HTERT RPE-1 (cell line): ENCODE results near the gene ZC3H13.

Source experiments
- in situ Hi-C: fragments of 300-500 bp; cut with MboI; formaldehyde crosslinking; loops from 4 replicates; pipeline ENCODE4 v1.14.3; 2020; ENCODE audit warnings: low sequenced_read_pairs

ZC3H13 gene

GRCh38 chr13:45949161-45949560 is 103.4 kb downstream of the ZC3H13 start:
- in situ Hi-C loops, result no loop called here

- in situ Hi-C loops, result no loop called here
These were observed 108.6 kb downstream of the ZC3H13 start for GRCh38 chr13:45943965-45944364.

DNA sequence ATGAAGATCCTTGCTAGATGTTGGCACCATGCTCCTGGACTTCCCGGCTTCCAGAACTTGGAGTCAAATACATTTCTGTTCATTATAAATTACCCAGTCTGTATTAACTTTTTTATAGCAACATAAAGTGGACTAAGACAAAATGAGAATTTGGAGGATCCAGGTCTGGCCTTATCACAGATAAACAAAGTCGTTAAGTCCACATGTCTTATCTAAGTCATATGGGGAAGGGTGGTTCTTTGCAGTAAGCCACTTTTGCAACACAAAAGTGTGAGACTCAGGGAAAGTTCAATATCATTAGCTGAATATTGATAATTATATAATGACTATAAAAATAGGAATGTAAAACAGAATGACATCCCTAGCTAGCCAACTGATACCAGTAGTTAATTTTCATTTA is 109.4 kb downstream of the ZC3H13 start:
- in situ Hi-C loops, result no loop called here

DNA sequence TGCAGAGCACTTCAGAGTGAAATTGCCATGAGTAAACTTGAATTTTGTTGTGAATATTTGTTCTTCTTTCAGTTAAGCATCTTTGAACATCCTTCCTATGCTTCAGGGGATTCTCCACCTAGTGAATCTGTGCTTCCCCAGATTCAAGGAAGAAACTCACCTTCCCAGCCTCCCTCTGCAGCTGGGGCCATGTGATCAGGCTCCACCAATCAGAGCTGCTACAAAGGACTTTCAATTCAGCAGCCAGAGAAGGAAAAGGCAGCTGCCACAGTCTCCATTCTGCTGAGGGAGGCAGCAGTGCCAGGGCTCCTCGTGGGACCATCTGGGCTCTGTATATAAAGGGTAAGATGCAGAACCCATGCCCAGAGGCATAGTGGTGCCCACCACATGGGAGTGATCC is 111.3 kb downstream of the ZC3H13 start:
- in situ Hi-C loops, result no loop called here

GRCh38 chr13:45940061-45940460 is 112.5 kb downstream of the ZC3H13 start:
- in situ Hi-C loops, result no loop called here

DNA sequence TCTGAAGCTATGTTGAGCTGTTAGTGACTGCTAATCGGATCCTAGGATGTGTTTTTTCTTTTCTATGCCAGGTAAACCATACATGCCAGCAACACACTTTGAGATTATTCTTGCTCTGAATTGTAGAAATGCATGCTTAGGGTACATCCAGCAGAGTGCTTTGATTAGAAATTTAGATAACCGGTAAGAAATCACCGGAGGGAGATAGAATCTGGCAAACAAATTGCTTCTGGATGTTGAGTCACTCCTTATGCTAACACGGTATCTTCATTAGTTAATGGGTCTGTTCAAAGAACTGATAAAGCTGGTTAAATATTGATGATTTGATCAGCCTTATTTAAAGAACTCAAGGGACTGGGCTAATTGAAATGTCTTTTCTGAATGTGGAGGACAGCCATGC is 115.9 kb downstream of the ZC3H13 start:
- in situ Hi-C loops, result no loop called here

DNA sequence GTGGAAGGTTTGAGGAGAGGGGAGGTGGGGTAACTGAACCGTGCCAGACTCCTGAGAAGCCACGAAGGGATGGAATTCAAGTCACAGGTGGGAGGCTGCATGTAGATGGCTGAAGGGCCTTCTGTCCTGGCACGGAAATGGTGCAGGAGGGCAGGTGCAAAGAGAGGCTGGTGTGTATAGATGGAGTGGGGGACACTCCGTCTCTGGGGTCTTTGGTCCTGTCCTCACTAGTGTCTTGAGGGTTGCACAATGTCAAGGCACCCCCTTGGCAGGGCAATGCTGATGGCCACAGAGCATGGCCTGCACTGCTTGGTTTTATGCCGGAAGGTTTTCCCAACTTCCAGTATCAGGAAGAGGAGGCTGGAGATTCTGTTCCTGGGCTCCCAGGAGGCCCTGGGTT is 118.3 kb downstream of the ZC3H13 start:
- in situ Hi-C loops, result no loop called here

DNA sequence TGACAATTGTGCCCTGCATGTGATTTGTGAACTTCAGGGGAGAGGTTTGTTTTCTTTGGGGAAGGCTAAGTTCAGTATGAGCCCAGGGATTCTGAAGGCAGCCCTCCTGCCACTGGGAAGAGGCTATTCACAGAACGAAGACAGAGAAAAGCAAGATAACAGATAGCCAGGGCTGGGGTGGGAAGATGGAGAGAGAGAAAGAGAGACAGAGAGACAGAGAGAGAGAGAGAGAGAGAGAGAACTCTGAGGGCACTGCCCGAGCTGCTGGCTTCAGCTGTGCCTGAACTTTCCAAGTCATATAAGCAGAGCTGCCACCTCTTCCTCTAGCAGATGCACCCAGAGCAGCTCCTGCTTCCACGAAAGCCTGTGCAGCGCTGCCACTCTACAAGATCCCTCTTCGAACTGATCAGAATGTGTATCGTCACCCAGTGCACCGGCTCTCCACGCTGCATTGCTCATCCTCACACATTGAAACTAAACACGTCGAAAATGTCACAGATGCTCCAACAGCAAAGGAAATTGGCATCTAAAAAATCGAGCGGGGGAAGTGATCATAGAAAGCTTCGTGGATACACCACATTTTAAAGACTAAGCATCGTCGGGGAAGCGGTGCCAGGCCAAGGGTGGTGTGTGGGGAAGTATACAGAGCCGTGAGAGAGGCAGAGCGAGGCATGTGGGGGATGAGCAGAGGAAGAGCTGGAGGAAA is 119.2 kb downstream of the ZC3H13 start:
- in situ Hi-C loops, result no loop called here

- in situ Hi-C loops, result no loop called here
These were observed 119.9 kb downstream of the ZC3H13 start for GRCh38 chr13:45932676-45933075.

DNA sequence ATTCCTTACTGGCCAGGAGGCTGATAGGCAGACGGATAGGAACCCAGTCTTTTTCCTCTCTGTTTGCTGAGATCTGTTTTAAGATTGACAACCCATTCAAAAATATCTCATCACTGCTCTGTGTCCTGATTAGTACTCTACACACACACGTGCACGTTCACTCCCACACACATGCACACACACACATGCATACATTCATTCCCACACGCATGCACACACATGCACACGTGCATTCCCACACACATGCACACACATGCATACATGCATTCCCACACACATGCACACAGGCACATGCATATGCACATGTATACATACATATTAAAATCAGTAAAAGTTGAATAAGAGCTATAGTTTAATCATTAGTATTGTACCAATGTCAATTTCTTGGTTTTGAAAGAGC is 120.4 kb downstream of the ZC3H13 start:
- in situ Hi-C loops, result no loop called here

DNA sequence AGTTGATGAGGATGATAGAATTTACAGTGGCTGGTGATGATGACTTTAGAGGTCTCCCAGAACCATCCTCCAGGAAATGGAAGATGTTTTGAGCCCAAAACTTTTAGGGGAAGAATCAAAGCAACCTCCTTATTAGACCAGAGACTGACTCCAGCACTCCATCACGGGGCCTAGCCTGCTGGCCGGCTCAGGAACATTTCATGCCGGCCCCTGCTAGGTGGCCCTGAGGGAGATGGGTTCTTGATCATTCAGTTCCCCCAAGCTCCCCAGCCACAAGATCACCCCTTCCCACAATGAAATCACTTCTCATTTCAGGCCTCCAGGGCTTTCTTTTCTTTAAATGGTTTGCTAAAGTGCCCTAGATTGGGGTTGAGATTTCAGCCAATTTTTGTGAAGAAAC is 121.3 kb downstream of the ZC3H13 start:
- in situ Hi-C loops, result no loop called here

DNA sequence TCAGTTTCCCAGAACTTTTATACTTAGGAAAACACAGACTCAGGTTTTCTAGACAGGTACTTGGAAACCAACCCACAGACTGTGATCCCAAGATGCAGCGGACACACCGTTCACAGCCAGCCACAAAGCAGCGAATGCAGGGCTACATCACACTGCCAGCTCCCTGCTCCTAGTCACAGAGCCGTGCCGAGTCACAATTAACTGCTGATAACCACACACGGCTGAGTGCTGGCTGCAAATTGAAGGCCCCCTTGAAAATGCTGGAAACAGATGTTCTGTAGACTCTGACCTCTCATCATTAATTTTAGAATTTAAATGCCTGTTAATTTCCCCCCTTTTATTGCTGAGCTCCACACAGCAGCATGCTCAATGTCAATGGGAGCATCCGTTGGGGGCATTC is 122.4 kb downstream of the ZC3H13 start:
- in situ Hi-C loops, result no loop called here

GRCh38 chr13:45928843-45929242 is 123.7 kb downstream of the ZC3H13 start:
- in situ Hi-C loops, result no loop called here

GRCh38 chr13:45928176-45928575 is 124.4 kb downstream of the ZC3H13 start:
- in situ Hi-C loops, result no loop called here

GRCh38 chr13:45926741-45927140 is 125.8 kb downstream of the ZC3H13 start:
- in situ Hi-C loops, result no loop called here

DNA sequence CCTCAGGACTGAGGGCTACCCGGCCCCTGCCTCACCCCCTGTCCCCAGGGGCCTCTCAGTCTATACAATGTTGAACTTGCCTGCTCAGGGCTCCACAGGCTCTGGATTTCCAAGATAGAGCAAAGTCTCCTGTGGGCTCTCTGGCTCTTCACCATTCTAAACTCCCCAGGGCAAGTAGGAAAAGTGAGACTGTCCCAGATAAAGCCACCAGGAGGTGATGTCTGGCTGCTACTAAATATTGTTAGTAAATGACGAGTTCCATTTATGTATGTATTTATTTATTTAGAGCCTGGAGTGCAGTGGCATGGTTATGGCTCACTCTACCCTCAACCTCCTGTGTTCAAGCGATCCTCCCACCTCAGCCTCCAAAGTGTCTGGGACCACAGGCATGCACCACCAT is 127.4 kb downstream of the ZC3H13 start:
- in situ Hi-C loops, result no loop called here

GRCh38 chr13:45921162-45921736 is 131.3 kb downstream of the ZC3H13 start:
- in situ Hi-C loops, result no loop called here

- in situ Hi-C loops, result no loop called here
These were observed 133.9 kb downstream of the ZC3H13 start for GRCh38 chr13:45918597-45918996.

- in situ Hi-C loops, result no loop called here
These were observed 135.5 kb downstream of the ZC3H13 start for GRCh38 chr13:45917019-45917418.

GRCh38 chr13:45915686-45916439 is 136.7 kb downstream of the ZC3H13 start:
- in situ Hi-C loops, result no loop called here

DNA sequence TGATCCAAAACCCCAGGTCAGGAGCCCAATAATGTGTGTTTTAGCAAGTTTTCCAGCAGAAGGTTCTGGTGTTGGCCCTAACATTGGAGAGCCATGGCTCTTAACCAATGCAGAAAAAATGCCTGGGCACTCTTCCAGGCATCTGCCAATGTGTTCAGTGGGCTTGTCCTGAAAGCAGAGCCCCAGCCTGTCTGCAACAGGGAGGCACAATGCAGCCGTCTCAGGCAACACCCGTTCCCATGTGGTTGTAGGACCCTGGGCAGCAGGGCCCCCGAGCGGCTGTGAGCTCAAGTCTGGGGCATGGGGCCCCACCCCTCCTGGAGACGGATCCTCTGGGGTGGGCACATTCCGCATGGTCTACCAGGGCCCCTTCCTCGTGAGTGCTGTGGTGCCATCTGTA is 142.9 kb downstream of the ZC3H13 start:
- in situ Hi-C loops, result no loop called here

GRCh38 chr13:45909089-45909488 is 143.5 kb downstream of the ZC3H13 start:
- in situ Hi-C loops, result no loop called here
